IMR-90 (cell line): ENCODE measurements around the gene HTN1. TPM values are rescaled to one million over a fixed set of nuclear protein-coding genes. Genes with fewer than 3 reads are reported as not detected.

Experiments used
- ATAC-seq: fragments of 200-7000 bp; cut with Tn5 transposase; 2 replicates; pipeline ENCODE4 v1.9.1; 2020; ENCODE audit warnings: low read depth, mild to moderate bottlenecking, moderate library complexity
- BruUV-seq: library from RNA; stranded (reverse); fragments of 400-500 nt; replicated peaks from 2 replicates; lab custom pipeline; 2021; lab: Mats Ljungman, UMichigan
- CTCF ChIA-PET: fragments of 300-600 bp; formaldehyde crosslinking; extraction: SDS; loops from one replicate; lab custom pipeline; 2021; ENCODE audit warnings: antibody characterized with exemption; lab: Yijun Ruan, JAX
- POLR2A ChIA-PET: fragments of 300-600 bp; sonication (Branson Sonifier 250); formaldehyde crosslinking; loops from one replicate; lab custom pipeline; 2022; ENCODE audit warnings: antibody characterized with exemption; ENCODE audit not compliant: unreplicated experiment; lab: Charles Lee
- DNase-seq: peaks from one replicate; pipeline ENCODE4 v3.0.0; 2013
- H2AFZ ChIP-seq: replicated peaks from 2 replicates; pipeline ENCODE3; 2013; ENCODE audit warnings: low read length, mild to moderate bottlenecking; ENCODE audit not compliant: poor library complexity
- H2AK5ac ChIP-seq: 2 replicates; pipeline ENCODE4 v1.6.1; 2013; ENCODE audit warnings: low read depth, low read length, inconsistent platforms
- H2AK9ac ChIP-seq: replicated peaks from 2 replicates; pipeline ENCODE3; 2013; ENCODE audit warnings: mild to moderate bottlenecking, low read depth, low read length, moderate library complexity; ENCODE audit not compliant: poor library complexity
- H2BK120ac ChIP-seq: 2 replicates; pipeline ENCODE4 v1.6.1; 2013; ENCODE audit warnings: low read depth, low read length, inconsistent platforms
- H2BK15ac ChIP-seq: 3 replicates; pipeline ENCODE4 v1.6.1; 2013; ENCODE audit warnings: low read depth, low read length, inconsistent platforms
- H2BK20ac ChIP-seq: 2 replicates; pipeline ENCODE4 v1.6.1; 2013; ENCODE audit warnings: low read depth, mild to moderate bottlenecking, inconsistent platforms, low read length, moderate library complexity
- H2BK5ac ChIP-seq: 2 replicates; pipeline ENCODE4 v1.6.1; 2013; ENCODE audit warnings: mild to moderate bottlenecking, low read depth, low read length, inconsistent platforms; ENCODE audit not compliant: poor library complexity, severe bottlenecking
- H3K14ac ChIP-seq: replicated peaks from 2 replicates; pipeline ENCODE4 v1.6.1; 2013; ENCODE audit warnings: low read depth, low read length, inconsistent platforms
- H3K18ac ChIP-seq: 2 replicates; pipeline ENCODE4 v1.6.1; 2013; ENCODE audit warnings: low read depth, low read length, control low read depth
- H3K23ac ChIP-seq: 2 replicates; pipeline ENCODE4 v1.6.1; 2013; ENCODE audit warnings: low read depth, low read length, inconsistent platforms
- H3K27ac ChIP-seq: 2 replicates; pipeline ENCODE4 v1.5.1; 2013; ENCODE audit warnings: mild to moderate bottlenecking, control low read depth, low read length; ENCODE audit not compliant: insufficient read depth
- H3K27me3 ChIP-seq: 2 replicates; pipeline ENCODE4 v1.6.1; 2013; ENCODE audit warnings: low read length; ENCODE audit not compliant: control insufficient read depth, insufficient read depth
- H3K36me3 ChIP-seq: 2 replicates; pipeline ENCODE4 v1.6.1; 2013; ENCODE audit warnings: low read length, mixed read lengths; ENCODE audit not compliant: control insufficient read depth, insufficient read depth
- H3K4ac ChIP-seq: 2 replicates; pipeline ENCODE4 v1.6.1; 2013; ENCODE audit warnings: low read depth, low read length, inconsistent platforms
- H3K4me1 ChIP-seq: 2 replicates; pipeline ENCODE4 v1.6.1; 2013; ENCODE audit warnings: low read length, mixed read lengths; ENCODE audit not compliant: control insufficient read depth, insufficient read depth
- H3K4me2 ChIP-seq: 2 replicates; pipeline ENCODE4 v1.6.1; 2013; ENCODE audit warnings: low read depth, mild to moderate bottlenecking, control low read depth, low read length, moderate library complexity
- H3K4me3 ChIP-seq: 2 replicates; pipeline ENCODE4 v1.5.1; 2013; ENCODE audit warnings: low read depth, mild to moderate bottlenecking, control low read depth, low read length, moderate library complexity; ENCODE audit not compliant: insufficient read depth
- H3K56ac ChIP-seq: 2 replicates; pipeline ENCODE4 v1.6.1; 2013; ENCODE audit warnings: low read length, inconsistent platforms; ENCODE audit not compliant: insufficient read depth; ENCODE audit errors: extremely low read depth
- H3K79me1 ChIP-seq, 2 experiments: 2 replicates each; pipeline ENCODE4 v1.6.1; 2013; ENCODE audit warnings: low read length in 2 of 2, inconsistent platforms in 1 of 2, low read depth in 1 of 2
- H3K9ac ChIP-seq: 2 replicates; pipeline ENCODE4 v1.6.1; 2013; ENCODE audit warnings: low read depth, low read length, control low read depth
- H3K9me1 ChIP-seq: 2 replicates; pipeline ENCODE4 v1.6.1; 2013; ENCODE audit warnings: low read length, inconsistent platforms; ENCODE audit not compliant: insufficient read depth
- H3K9me3 ChIP-seq: 2 replicates; pipeline ENCODE4 v1.6.1; 2013; ENCODE audit warnings: low read length; ENCODE audit not compliant: control insufficient read depth, insufficient read depth
- H4K20me1 ChIP-seq: 2 replicates; pipeline ENCODE4 v1.6.1; 2013; ENCODE audit warnings: low read length, inconsistent platforms; ENCODE audit not compliant: insufficient read depth
- H4K5ac ChIP-seq: 2 replicates; pipeline ENCODE4 v1.6.1; 2013; ENCODE audit warnings: mild to moderate bottlenecking, low read depth, low read length, control low read depth
- H4K8ac ChIP-seq, 2 experiments: 2 replicates each; pipeline ENCODE4 v1.6.1; 2013; ENCODE audit warnings: low read depth in 2 of 2, low read length in 2 of 2, control low read depth in 1 of 2, inconsistent platforms in 1 of 2
- H4K91ac ChIP-seq: 2 replicates; pipeline ENCODE4 v1.6.1; 2013; ENCODE audit warnings: low read depth, low read length, inconsistent platforms; ENCODE audit not compliant: insufficient read depth
- RFX5 ChIP-seq: IDR thresholded peaks from 2 replicates; pipeline ENCODE4 v1.8.0; 2012; ENCODE audit warnings: low read depth, mild to moderate bottlenecking, low read length, moderate library complexity
- WGBS, 2 experiments: methylation state at CpG; one replicate each; pipeline versions ENCODE4 v1.1.5 to v1.1.7; 2013; ENCODE audit warnings: missing lambda C conversion rate in 2 of 2; ENCODE audit not compliant: insufficient read length in 1 of 2; ENCODE audit errors: extremely low coverage in 2 of 2; 5-methylcytosine and 5-hydroxymethylcytosine counted together
- dilution Hi-C: fragments of 300-500 bp; cut with HindIII; formaldehyde crosslinking; loops from one replicate; pipeline ENCODE4 v1.14.3; 2018; ENCODE audit warnings: low sequenced_read_pairs; ENCODE audit not compliant: unreplicated experiment
- in situ Hi-C: fragments of 300-500 bp; cut with MboI; formaldehyde crosslinking; loops from 3 replicates; pipeline ENCODE4 v1.14.3; 2019; ENCODE audit warnings: low sequenced_read_pairs, inconsistent platforms, mixed read lengths
- intact Hi-C: fragments of 100-400 bp; cut with micrococcal nuclease; formaldehyde crosslinking; loops from 2 replicates; pipeline ENCODE4 v1.10.0; 2022
- polyA plus RNA-seq, 3 experiments: library from polyadenylated mRNA; depleted of rRNA; stranded (reverse); fragments of >200 nt; gene quantifications; 2 replicates each; pipeline ENCODE4 v1.2.3, GENCODE V29; 2012; ENCODE audit warnings: low replicate concordance in 1 of 3
- total RNA-seq: library from RNA; depleted of rRNA; stranded (reverse); fragments of >200 nt; gene quantifications from 2 replicates; pipeline ENCODE4 v1.2.3, GENCODE V29; 2012

Gene HTN1
- total and polyA plus RNA-seq, 2 of the 4 experiments (the other 2 are of a cell fraction) = not detected

GRCh38 chr4:70023218-70023617 lies 27.0 kb upstream of the HTN1 start:
- ATAC-seq (no peak), DNase-seq (no peak)
- Histone ChIP-seq H3K36me3 (no peaks in the 10 kb centered on the region), H4K91ac (no peak overlapping the region), H2BK20ac (no peak overlapping the region), H4K20me1 (no peaks in the 10 kb centered on the region), H3K14ac (no peak overlapping the region), H3K4me3 (no peak overlapping the region), H3K79me1 (no peaks in the 10 kb centered on the region), H3K9me1 (no peaks in the 10 kb centered on the region), H3K23ac (no peak overlapping the region), H2BK120ac (no peak overlapping the region), H3K9ac (no peak overlapping the region), H3K4me1 (no peaks in the 10 kb centered on the region), H3K18ac (no peak overlapping the region), H2AFZ (no peak overlapping the region), H3K27me3 (no peaks in the 10 kb centered on the region), H2AK5ac (no peak overlapping the region), H2AK9ac (no peak overlapping the region), H3K56ac (no peak overlapping the region), H3K4ac (no peak overlapping the region), H3K9me3 (no peaks in the 10 kb centered on the region), H4K5ac (no peak overlapping the region), H3K27ac (no peak overlapping the region), H3K4me2 (no peak overlapping the region), H4K8ac (no peak overlapping the region), H2BK5ac (no peak overlapping the region), H2BK15ac (no peak overlapping the region)
- WGBS, 2 experiments = 17% methylated on average over 1 of the region's 2 CpGs; no CpG with 5 or more reads in 1 of the 2 experiments
- intact Hi-C loops = loop anchor here (1.0 kb wide), 1 partner anchor 116 kb away; no protein-coding TSS in a partner anchor
- TF ChIP-seq RFX5 = no peak
- POLR2A ChIA-PET = no interaction called here
- in situ Hi-C loops = no loop called here
- no TSS peak for BruUV-seq
- dilution Hi-C loops = no loop called here
- CTCF ChIA-PET = no interaction called here
